CD14-positive monocyte (primary cell): ENCODE data around the gene KIF17. TPM values are rescaled to one million over a fixed set of nuclear protein-coding genes. Genes with fewer than 3 reads are reported as not detected.

Source experiments
- DNase-seq, 3 donors: peaks; one replicate each; pipeline ENCODE4 v3.0.0-alpha.2; 2011 to 2022
- H2AFZ ChIP-seq: 2 replicates; pipeline ENCODE4 v1.6.0; 2012; ENCODE audit warnings: mild to moderate bottlenecking, low read depth, low read length, inconsistent platforms; ENCODE audit not compliant: insufficient read depth, poor library complexity, severe bottlenecking
- H3K27ac ChIP-seq, 2 donors: 1 replicate in 1 of 2; 2 replicates in 1 of 2; pipeline ENCODE4 v1.5.1; 2012 to 2013; ENCODE audit warnings: low read length in 2 of 2, control low read depth in 1 of 2, inconsistent platforms in 1 of 2, low read depth in 1 of 2, mild to moderate bottlenecking in 1 of 2
- H3K27me3 ChIP-seq, 2 donors: one replicate each; pipeline versions ENCODE4 v1.6.0 to v1.6.1; 2011 to 2013; ENCODE audit warnings: low read length in 2 of 2; ENCODE audit not compliant: control insufficient read depth in 2 of 2, insufficient read depth in 2 of 2
- H3K36me3 ChIP-seq, 2 donors: replicated peaks in 1 of 2; 1 replicate in 1 of 2; 2 replicates in 1 of 2; pipeline versions ENCODE4 v1.5.1 to v1.6.1; 2012 to 2013; ENCODE audit warnings: low read length in 2 of 2, control low read depth in 1 of 2, inconsistent platforms in 1 of 2, mild to moderate bottlenecking in 1 of 2; ENCODE audit not compliant: insufficient read depth in 2 of 2, control insufficient read depth in 1 of 2
- H3K4me1 ChIP-seq, 2 donors: 1 replicate in 1 of 2; 2 replicates in 1 of 2; pipeline versions ENCODE4 v1.5.1 to v1.6.1; 2012 to 2013; ENCODE audit warnings: low read length in 2 of 2, control low read depth in 1 of 2, inconsistent platforms in 1 of 2, mild to moderate bottlenecking in 1 of 2, moderate library complexity in 1 of 2; ENCODE audit not compliant: insufficient read depth in 2 of 2, control insufficient read depth in 1 of 2
- H3K4me2 ChIP-seq: replicated peaks from 2 replicates; pipeline ENCODE3; 2012; ENCODE audit warnings: low read length, moderate library complexity, mild to moderate bottlenecking; ENCODE audit not compliant: poor library complexity, severe bottlenecking; ENCODE audit errors: extremely low read depth
- H3K4me3 ChIP-seq, 3 experiments: fragments of 200-600 bp in 1 of 3; sonication (generic) in 1 of 3; replicated peaks in 1 of 3; 1 replicate in 2 of 3; 2 replicates in 1 of 3; pipeline ENCODE4 v1.5.1; 2011 to 2013; ENCODE audit warnings: low read length in 3 of 3, mild to moderate bottlenecking in 3 of 3, control low read depth in 2 of 3, low read depth in 2 of 3, inconsistent platforms in 1 of 3, moderate library complexity in 1 of 3
- H3K79me2 ChIP-seq: 2 replicates; pipeline ENCODE4 v1.6.0; 2012; ENCODE audit warnings: mild to moderate bottlenecking, control low read depth, inconsistent platforms, low read length, moderate library complexity; ENCODE audit not compliant: insufficient read depth
- H3K9ac ChIP-seq: 2 replicates; pipeline ENCODE4 v1.6.0; 2017; ENCODE audit warnings: low read length, mild to moderate bottlenecking; ENCODE audit not compliant: insufficient read depth, poor library complexity, severe bottlenecking
- H3K9me3 ChIP-seq, 2 donors: replicated peaks in 1 of 2; 1 replicate in 1 of 2; 2 replicates in 1 of 2; pipeline versions ENCODE4 v1.5.1 to v1.6.1; 2012 to 2013; ENCODE audit warnings: low read length in 2 of 2, control low read depth in 1 of 2; ENCODE audit not compliant: control insufficient read depth in 1 of 2, insufficient read depth in 1 of 2
- H4K20me1 ChIP-seq: 2 replicates; pipeline ENCODE4 v1.6.0; 2012; ENCODE audit warnings: mild to moderate bottlenecking, low read length, control low read depth, moderate library complexity; ENCODE audit not compliant: insufficient read depth
- H3K27ac Mint-ChIP-seq, 7 donors: one replicate each; pipeline ENCODE4 v1.8.0; 2020; ENCODE audit warnings: mild to moderate bottlenecking in 7 of 7, mixed read lengths in 7 of 7, moderate library complexity in 6 of 7, inconsistent platforms in 2 of 7
- H3K27me3 Mint-ChIP-seq, 3 donors: one replicate each; pipeline ENCODE4 v1.8.0; 2021 to 2022; ENCODE audit warnings: low read depth in 3 of 3, mild to moderate bottlenecking in 3 of 3, mixed read lengths in 3 of 3, moderate library complexity in 3 of 3, inconsistent platforms in 1 of 3
- H3K36me3 Mint-ChIP-seq, 2 donors: one replicate each; pipeline ENCODE4 v1.8.0; 2020; ENCODE audit warnings: mixed read lengths in 2 of 2, inconsistent platforms in 1 of 2, mild to moderate bottlenecking in 1 of 2
- H3K4me1 Mint-ChIP-seq: one replicate; pipeline ENCODE4 v1.8.0; 2020; ENCODE audit warnings: mild to moderate bottlenecking, mixed read lengths
- H3K4me3 Mint-ChIP-seq, 2 donors: one replicate each; pipeline ENCODE4 v1.8.0; 2020; ENCODE audit warnings: mild to moderate bottlenecking in 2 of 2, mixed read lengths in 2 of 2, moderate library complexity in 1 of 2
- H3K9me3 Mint-ChIP-seq, 7 donors: one replicate each; pipeline ENCODE4 v1.8.0; 2020 to 2022; ENCODE audit warnings: mixed read lengths in 7 of 7, mild to moderate bottlenecking in 6 of 7, moderate library complexity in 6 of 7, inconsistent platforms in 2 of 7
- CTCF ChIP-seq: fragments of 200-600 bp; IDR thresholded peaks from one replicate; pipeline ENCODE4 v1.8.0; 2022; ENCODE audit warnings: antibody characterized with exemption, mild to moderate bottlenecking
- WGBS: methylation state at CpG from one replicate; pipeline ENCODE4 v1.1.5; 2013; ENCODE audit warnings: missing lambda C conversion rate; ENCODE audit not compliant: insufficient coverage; 5-methylcytosine and 5-hydroxymethylcytosine counted together
- intact Hi-C, 2 donors: fragments of 100-400 bp; cut with micrococcal nuclease; formaldehyde crosslinking; loops; one replicate each; pipeline versions ENCODE4 v1.15.0 to v1.15.1; 2023
- polyA plus RNA-seq, 3 donors: library from polyadenylated mRNA; depleted of rRNA in 1 of 3; unstranded in 2 of 3; stranded (reverse) in 1 of 3; fragments of 300-500 nt in 2 of 3; fragments of >200 nt in 1 of 3; fragmentation: Illumina TruSeq in 2 of 3; gene quantifications; 1 replicate in 2 of 3; 2 replicates in 1 of 3; pipeline ENCODE4 v1.2.3, GENCODE V29; 2012 to 2021

The KIF17 gene
- polyA plus RNA-seq, 3 donors = 0.16 TPM; not detected in 2

DNA sequence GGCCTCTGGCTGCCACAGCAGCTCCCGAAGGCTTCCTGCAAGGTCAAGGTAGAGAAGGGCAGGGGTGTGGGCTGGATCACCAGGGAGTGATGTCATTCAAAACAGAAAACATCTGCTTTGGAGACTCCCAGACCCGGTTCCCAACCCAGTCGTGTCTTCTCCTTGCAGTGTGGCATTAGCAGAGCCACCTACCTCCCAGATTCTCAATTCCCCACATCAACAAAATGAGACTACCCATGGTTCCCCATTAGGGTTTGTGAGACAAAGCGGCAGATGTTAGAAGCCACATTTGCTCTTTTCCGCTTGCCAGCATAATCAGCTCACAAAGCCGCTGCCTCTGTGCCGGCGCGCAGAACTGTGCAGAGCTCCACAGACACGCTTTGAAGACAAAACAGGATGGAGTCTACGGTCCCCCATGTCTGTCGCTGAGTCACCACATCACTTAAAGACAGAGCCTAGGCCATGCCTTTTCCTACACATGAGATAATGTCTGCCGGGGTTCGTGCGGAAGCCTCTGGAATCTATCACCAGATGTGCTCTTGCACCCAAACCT is 12.5 kb downstream of the KIF17 start:
- Histone ChIP-seq H3K4me1 (no peaks in the 10 kb centered on the region), H2AFZ (no peak overlapping the region), H3K27me3 (no peaks in the 10 kb centered on the region), H3K9me3 (no peaks in the 10 kb centered on the region), H3K27ac (no peak overlapping the region), H3K4me2 (no peak overlapping the region), H4K20me1 (no peaks in the 10 kb centered on the region), H3K4me3 (no peak overlapping the region), H3K36me3 (no peaks in the 10 kb centered on the region), H3K79me2 (no peaks in the 10 kb centered on the region), H3K9ac (no peak overlapping the region)
- H3K4me3 Mint-ChIP-seq = no peak overlapping the region
- no peaks in the 10 kb centered on the region for H3K36me3 Mint-ChIP-seq
- TF ChIP-seq CTCF = no peak
- 96% methylated on average over 13 of the region's 15 CpGs for WGBS
- H3K4me1 Mint-ChIP-seq = no peaks in the 10 kb centered on the region
- intact Hi-C loops = no loop called here
- peaks cover 0 to 2% (median 0%) of the 10 kb centered on the region in 7 donors for H3K9me3 Mint-ChIP-seq
- no peak overlapping the region for H3K27ac Mint-ChIP-seq
- H3K27me3 Mint-ChIP-seq = peaks cover 9 to 11% (median 10%) of the 10 kb centered on the region in 3 donors
- DNase-seq = no peak

GRCh38 chr1:20704390-20705202 is 13.2 kb downstream of the KIF17 start:
- no peaks in the 10 kb centered on the region for H3K36me3 ChIP-seq
- no peaks in the 10 kb centered on the region for H3K9me3 ChIP-seq
- no peaks in the 10 kb centered on the region for H3K79me2 ChIP-seq
- H4K20me1 ChIP-seq = no peaks in the 10 kb centered on the region
- intact Hi-C loops = no loop called here
- no peak overlapping the region for H3K4me2 ChIP-seq
- no peak overlapping the region for H3K4me3 ChIP-seq
- no peaks in the 10 kb centered on the region for H3K4me1 ChIP-seq
- WGBS = 96% methylated on average over 41 of the region's 41 CpGs
- H2AFZ ChIP-seq = no peak overlapping the region
- Mint-ChIP-seq H3K9me3 (peaks cover 0 to 2% (median 0%) of the 10 kb centered on the region in 7 donors), H3K27me3 (peaks cover 8 to 11% (median 10%) of the 10 kb centered on the region in 3 donors), H3K36me3 (no peaks in the 10 kb centered on the region), H3K27ac (no peak overlapping the region), H3K4me3 (no peak overlapping the region), H3K4me1 (no peaks in the 10 kb centered on the region)
- no peak overlapping the region for H3K9ac ChIP-seq
- no peak overlapping the region for H3K27ac ChIP-seq
- no peak for TF ChIP-seq CTCF
- DNase-seq = no peak
- H3K27me3 ChIP-seq = no peaks in the 10 kb centered on the region
